MM.1S (cell line): ENCODE measurements around the gene EOLA2.

ENCODE experiments used
- CTCF ChIP-seq: fragments of 300-600 bp; sonication (generic); IDR thresholded peaks from 2 replicates; pipeline ENCODE4 v1.5.1; 2016; ENCODE audit warnings: antibody characterized with exemption, low read length, mixed read lengths
- EZH2phosphoT487 ChIP-seq: fragments of 300-600 bp; sonication (generic); IDR thresholded peaks from 2 replicates; pipeline ENCODE4 v1.6.1; 2018; ENCODE audit warnings: antibody characterized with exemption, low read length

- TF ChIP-seq CTCF, result no peak
- no peak for TF ChIP-seq EZH2phosphoT487
Observed at GRCh38 chrX:149916745-149917392, 21.4 kb downstream of the EOLA2 start.
